HG03097 (cell line): ENCODE data around the gene SVEP1.
"Not testable (repeated sequence)": the region's sequence is repeated elsewhere in the genome, so short reads cannot be mapped to it uniquely, and the experiment has no call there.

Source experiments
- ATAC-seq: cut with Tn5 transposase; IDR thresholded peaks from one replicate; pipeline ENCODE4 v1.9.1; 2021; ENCODE audit not compliant: unreplicated experiment, low FRiP score

Gene SVEP1

GRCh38 chr9:110383491-110383890 is 196.1 kb downstream of the SVEP1 start:
- ATAC-seq, result no peak

- ATAC-seq, result no peak
Observed at GRCh38 chr9:110382731-110383130, 196.8 kb downstream of the SVEP1 start.

- ATAC-seq, result no peak
Observed at GRCh38 chr9:110371411-110372007, 208.0 kb downstream of the SVEP1 start.

- no peak for ATAC-seq
Observed at GRCh38 chr9:110370315-110370714, 209.2 kb downstream of the SVEP1 start.

- ATAC-seq, result no peak
Observed at GRCh38 chr9:110364451-110364850, 215.1 kb downstream of the SVEP1 start.

- not testable (repeated sequence) for ATAC-seq
Observed at GRCh38 chr9:110358992-110359391, 220.5 kb downstream of the SVEP1 start.

GRCh38 chr9:110357505-110357904 is 222.0 kb downstream of the SVEP1 start:
- no peak for ATAC-seq

GRCh38 chr9:110356639-110357395 is 222.7 kb downstream of the SVEP1 start:
- no peak for ATAC-seq

GRCh38 chr9:110355911-110356310 is 223.6 kb downstream of the SVEP1 start:
- ATAC-seq, result no peak

- no peak for ATAC-seq
Observed at GRCh38 chr9:110351009-110351467, 228.5 kb downstream of the SVEP1 start.

GRCh38 chr9:110346325-110346724 is 233.2 kb downstream of the SVEP1 start:
- no peak for ATAC-seq

GRCh38 chr9:110344821-110345220 is 234.7 kb downstream of the SVEP1 start:
- no peak for ATAC-seq

GRCh38 chr9:110343551-110343950 is 236.0 kb downstream of the SVEP1 start:
- ATAC-seq, result no peak

- no peak for ATAC-seq
Observed at GRCh38 chr9:110340306-110340705, 239.2 kb downstream of the SVEP1 start.

- no peak for ATAC-seq
Observed at GRCh38 chr9:110338143-110338542, 241.4 kb downstream of the SVEP1 start.

GRCh38 chr9:110337727-110338126 is 241.8 kb downstream of the SVEP1 start, which contains the start of gene TXNDC8:
TSS of gene TXNDC8 (minus strand) at chr9:110337863.
- no peak for ATAC-seq

GRCh38 chr9:110336363-110336762 is 243.2 kb downstream of the SVEP1 start:
- ATAC-seq, result no peak

- ATAC-seq, result no peak
Observed at GRCh38 chr9:110334871-110335270, 244.7 kb downstream of the SVEP1 start.

GRCh38 chr9:110334183-110334582 is 245.4 kb downstream of the SVEP1 start:
- peak; percentile 62 for ATAC-seq

- ATAC-seq, result no peak
Observed at GRCh38 chr9:110332766-110333165, 246.8 kb downstream of the SVEP1 start.

GRCh38 chr9:110330484-110331105 is 248.9 kb downstream of the SVEP1 start:
- no peak for ATAC-seq
